Skin of body (tissue), 2 donors: ENCODE data around the gene TSPOAP1. TPM values are rescaled to one million over a fixed set of nuclear protein-coding genes. Genes with fewer than 3 reads are reported as not detected.

ENCODE experiments used
- DNase-seq: peaks from one replicate; lab custom pipeline; 2025; lab: John Stamatoyannopoulos, UW
- total RNA-seq: library from RNA; depleted of rRNA; stranded (reverse); fragments of >200 nt; gene quantifications from one replicate; pipeline ENCODE4 v1.2.3, GENCODE V29; 2014

Gene TSPOAP1
- total RNA-seq, 1 donor from 2014 or later = 3.9 TPM

DNA sequence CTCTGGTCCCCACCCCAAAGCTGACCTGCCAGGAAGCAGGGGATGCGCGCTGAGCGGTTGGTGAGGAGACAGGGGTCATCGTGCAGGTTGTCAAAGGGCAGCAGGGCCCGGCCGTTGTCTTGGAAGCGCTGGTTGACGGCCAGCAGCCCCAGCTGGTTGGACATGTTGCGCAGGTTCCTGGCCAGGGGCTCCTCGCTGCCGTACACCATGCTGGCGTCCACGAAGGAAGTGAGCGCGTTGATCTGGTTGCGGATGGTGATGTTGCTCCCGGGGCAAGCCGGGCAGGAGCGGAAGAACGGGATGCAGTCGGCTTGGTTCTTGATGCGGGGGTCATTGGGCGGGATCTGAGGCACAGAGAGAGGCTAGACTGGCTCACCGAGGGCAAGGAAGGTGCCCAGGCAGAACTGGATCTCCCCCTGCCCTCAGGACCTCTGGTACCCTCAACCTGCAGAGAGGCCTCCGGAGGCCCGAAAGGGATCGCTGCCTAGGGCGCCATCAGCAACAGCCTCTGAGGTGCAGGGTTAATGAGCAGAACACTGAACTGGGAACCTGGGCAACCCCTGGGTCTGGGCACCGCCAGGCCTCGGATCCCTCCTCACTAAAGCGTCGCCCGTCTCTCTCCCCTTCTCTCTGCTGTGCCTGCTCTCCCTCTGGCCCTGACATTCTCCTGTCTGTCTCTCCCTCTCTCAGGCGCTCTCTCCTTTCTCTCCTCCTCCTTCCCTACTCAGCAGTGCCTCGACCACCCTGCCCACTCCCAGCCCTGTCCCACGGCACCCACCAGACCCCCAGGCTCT lies 50.6 kb downstream of the TSPOAP1 start:
- DNase-seq = no peak

DNA sequence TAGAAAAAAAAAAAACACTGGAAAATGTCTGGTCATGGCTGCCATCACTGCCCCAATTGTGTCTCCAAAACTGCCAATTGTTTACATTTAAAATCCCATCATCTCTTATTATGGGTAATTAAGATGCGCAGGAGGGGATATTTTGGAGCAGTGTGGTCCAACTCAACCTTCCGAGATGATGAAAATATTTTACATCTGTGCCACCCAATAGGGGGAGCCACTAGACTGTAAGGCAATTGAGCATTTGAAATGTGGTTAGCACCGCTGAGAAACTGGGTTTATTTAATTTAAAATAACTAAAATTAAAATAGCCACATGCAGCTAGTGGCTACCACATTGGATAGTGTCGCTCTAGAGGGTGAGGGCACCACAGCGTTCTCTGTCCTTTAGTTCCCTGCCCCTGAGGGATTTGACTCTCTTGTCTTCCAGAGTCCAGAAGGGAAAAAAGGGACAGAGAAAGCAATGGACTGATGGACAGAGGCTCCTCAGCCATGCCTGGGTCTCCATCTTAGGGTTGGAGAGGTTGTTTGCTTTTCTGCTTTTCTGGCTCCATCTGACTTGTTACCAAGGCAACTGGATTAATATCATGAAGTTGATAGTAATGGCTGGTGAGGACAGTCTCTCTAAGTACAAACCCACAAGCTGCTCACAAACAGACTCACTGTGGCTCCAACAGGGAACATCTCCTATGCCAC lies 51.3 kb downstream of the TSPOAP1 start:
- DNase-seq = no peak

DNA sequence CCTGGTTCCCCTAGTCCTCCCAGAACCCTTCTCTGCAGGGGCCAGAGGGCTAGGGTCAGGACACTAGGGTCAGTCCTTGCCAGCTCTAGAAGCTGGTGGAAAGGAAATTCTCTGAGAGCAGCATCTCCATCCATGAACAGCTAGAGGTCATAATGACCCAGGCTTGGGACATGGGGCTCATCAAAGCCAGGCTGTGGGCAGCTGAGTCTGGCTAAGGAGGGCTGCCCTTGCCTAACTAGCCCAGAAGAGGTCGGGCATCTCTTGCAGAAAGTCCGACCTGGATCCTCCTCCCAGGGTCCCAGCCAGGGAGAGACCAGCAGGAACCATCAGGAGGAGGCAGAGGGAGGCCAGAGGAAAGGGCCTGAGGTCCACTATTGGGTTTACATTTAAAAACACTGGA lies 52.2 kb downstream of the TSPOAP1 start:
- DNase-seq = no peak

DNA sequence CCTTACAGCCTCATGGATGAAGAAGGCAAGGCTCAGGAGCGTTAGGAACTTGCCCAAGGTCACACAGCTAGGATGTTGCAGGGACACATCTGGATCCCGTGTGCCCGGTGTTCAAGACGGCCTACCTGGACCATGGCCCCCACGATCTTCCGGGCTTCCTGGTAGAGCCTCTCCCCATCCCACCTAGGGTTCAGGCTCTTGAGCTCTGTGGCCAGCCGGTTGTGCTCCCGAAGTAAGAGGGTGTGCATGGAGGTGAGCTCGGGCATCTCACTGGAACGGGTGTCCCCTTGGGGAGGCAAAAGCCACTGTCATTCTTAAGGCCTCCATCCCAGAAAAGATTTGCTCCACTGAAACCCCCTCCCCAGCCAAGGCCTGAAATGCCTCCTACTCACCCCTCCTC lies 53.2 kb downstream of the TSPOAP1 start:
- DNase-seq = no peak

- no peak for DNase-seq
Observed at GRCh38 chr17:58273453-58274104, 55.0 kb downstream of the TSPOAP1 start.

DNA sequence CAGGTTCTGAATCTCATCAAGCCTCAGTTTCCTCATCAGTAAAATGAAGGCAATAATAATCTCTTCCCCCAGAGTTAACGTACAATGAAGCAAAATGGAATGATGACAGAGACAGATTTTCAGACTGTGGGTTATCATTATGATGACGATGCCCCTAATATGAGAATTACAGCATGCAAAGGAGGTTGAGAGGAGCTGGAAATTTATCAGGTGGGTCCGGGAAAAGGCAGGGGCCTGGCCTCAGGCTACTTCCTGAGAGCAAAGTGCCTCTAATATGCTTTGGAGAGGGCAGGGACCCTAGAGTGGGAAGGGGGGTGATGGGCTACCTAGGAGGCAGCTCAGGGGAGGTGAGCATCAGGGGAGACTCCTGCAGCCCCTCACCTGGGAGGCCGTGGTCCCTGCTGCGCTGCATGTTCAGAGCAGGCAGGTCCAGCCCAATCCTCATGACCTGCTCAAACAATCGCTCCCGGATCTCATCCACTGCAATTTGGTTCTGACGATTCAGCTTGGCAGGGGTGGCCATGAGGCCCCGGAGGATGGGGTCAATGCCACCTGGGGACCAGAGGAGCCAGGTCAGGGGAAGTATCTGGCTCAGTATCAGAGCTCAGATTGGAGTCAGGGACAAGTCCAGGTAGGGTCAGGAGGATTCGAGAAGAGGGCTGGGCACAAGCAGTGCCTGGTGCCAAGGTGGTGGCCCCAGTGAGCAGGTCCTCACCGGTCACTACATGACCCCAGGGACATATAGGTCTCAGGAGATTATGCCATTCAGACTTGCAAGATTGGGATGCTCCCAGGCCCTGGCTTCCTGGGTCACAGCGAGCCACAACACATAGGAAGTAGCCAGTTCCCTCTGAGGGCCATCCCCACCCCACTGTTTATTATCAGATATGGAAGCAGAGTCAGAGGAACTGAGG lies 56.0 kb downstream of the TSPOAP1 start:
- DNase-seq = no peak

- no peak for DNase-seq
Observed at GRCh38 chr17:58271216-58271931, 57.2 kb downstream of the TSPOAP1 start.

- DNase-seq = no peak
Observed at GRCh38 chr17:58270476-58271215, 57.9 kb downstream of the TSPOAP1 start.

- DNase-seq = no peak
Observed at GRCh38 chr17:58269557-58270291, 58.9 kb downstream of the TSPOAP1 start.

DNA sequence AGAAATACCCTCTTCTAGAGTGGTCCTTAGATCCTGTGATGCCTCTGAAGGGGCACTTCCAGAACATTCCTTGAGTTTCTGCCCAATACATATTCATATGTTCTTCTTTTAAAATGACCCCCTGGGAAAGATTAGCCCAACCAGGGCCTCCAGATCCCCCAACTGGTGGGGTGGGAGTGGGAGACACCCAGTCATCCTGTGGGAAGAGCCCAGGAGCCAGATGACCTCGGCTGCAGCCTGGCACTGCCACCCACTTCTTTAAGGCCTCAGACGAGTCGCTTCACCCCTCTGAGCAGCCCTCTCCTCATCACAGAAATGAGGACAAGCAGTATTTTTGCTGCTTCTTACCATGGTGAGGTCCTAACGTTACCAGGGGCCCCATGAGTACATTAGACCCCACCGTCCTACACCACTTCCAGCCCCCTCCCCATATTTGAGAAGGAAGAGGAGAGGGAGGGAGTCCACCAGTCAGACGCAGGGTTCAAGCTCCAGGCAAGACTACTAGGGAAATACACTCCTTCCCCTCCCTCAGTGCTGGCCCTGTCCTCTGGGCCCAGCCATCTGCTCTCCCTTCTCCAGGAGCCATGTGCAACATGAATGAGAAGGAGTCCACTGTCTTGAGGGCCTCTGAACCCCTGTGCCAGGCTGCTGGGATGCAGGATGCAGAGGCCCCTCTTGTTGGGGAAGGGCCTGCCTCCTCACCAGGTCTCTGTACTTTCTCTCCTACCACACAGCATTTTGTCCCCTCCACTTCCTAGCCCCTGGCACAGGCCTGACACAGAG lies 59.6 kb downstream of the TSPOAP1 start:
- DNase-seq = no peak

DNA sequence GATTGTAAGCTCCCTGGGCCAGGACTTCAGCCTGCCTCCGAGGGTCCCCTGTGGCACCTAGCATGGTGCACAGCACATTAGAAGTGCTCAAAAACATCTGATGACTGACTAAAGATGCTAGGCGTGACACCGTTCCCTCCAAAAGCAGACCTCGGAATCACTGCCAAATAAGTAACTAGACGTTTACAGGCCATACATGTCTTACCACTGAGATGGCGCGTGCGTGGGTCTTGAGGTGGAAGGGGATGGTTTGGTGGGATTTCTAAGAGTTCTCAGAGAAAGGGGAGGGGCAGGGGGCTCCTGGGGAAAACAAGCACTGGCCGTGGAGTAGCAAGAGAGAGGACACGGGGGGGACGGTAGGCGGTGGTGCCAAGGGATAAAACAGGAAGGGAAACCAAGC lies 60.3 kb downstream of the TSPOAP1 start:
- DNase-seq = no peak

GRCh38 chr17:58267347-58268324 lies 61.0 kb downstream of the TSPOAP1 start:
- no peak for DNase-seq

GRCh38 chr17:58265902-58266875 lies 62.4 kb downstream of the TSPOAP1 start:
- DNase-seq = no peak

- no peak for DNase-seq
Observed at GRCh38 chr17:58265271-58265670, 63.3 kb downstream of the TSPOAP1 start.

- DNase-seq = no peak
Observed at GRCh38 chr17:58264407-58265103, 64.0 kb downstream of the TSPOAP1 start.
